GOT3 (cell line): ENCODE results near the gene IRF5.
"Not testable (repeated sequence)": the region's sequence is repeated elsewhere in the genome, so short reads cannot be mapped to it uniquely, and the experiment has no call there.

ENCODE experiments used
- DNase-seq: peaks from one replicate; lab custom pipeline; 2025; ENCODE audit warnings: mixed read lengths; lab: John Stamatoyannopoulos, UW

The IRF5 gene

GRCh38 chr7:128906766-128907559, 30.8 kb upstream of the IRF5 start:
- DNase-seq = no peak

GRCh38 chr7:128908750-128909624, 28.7 kb upstream of the IRF5 start:
- no peak for DNase-seq

GRCh38 chr7:128909625-128910568, 27.8 kb upstream of the IRF5 start:
- no peak for DNase-seq

- no peak for DNase-seq
These were observed 27.2 kb upstream of the IRF5 start, which contains the start of gene KCP for GRCh38 chr7:128910569-128910945. Gene KCP, minus strand, starts transcription at chr7:128910709. Its CDS starts 33 bp downstream, at chr7:128910676.

- DNase-seq = no peak
These were observed 26.2 kb upstream of the IRF5 start for GRCh38 chr7:128911423-128912031.

GRCh38 chr7:128912281-128912680, 25.4 kb upstream of the IRF5 start:
- DNase-seq = no peak

GRCh38 chr7:128912709-128913495, 24.8 kb upstream of the IRF5 start:
- DNase-seq = not testable (repeated sequence)

- no peak for DNase-seq
These were observed 23.7 kb upstream of the IRF5 start for GRCh38 chr7:128913870-128914565.

- no peak for DNase-seq
These were observed 23.1 kb upstream of the IRF5 start for GRCh38 chr7:128914566-128915151.

- no peak for DNase-seq
These were observed 22.4 kb upstream of the IRF5 start for GRCh38 chr7:128915271-128915819.

- no peak for DNase-seq
These were observed 21.7 kb upstream of the IRF5 start for GRCh38 chr7:128915841-128916642.

GRCh38 chr7:128916643-128916915, 21.1 kb upstream of the IRF5 start:
- DNase-seq = no peak

GRCh38 chr7:128917122-128917521, 20.6 kb upstream of the IRF5 start:
- DNase-seq = no peak

GRCh38 chr7:128918016-128918665, 19.6 kb upstream of the IRF5 start:
- no peak for DNase-seq

GRCh38 chr7:128919241-128919640, 18.5 kb upstream of the IRF5 start:
- DNase-seq = no peak

- DNase-seq = no peak
These were observed 17.6 kb upstream of the IRF5 start for GRCh38 chr7:128919881-128920799.
